Superior temporal gyrus (tissue), 1 donor: ENCODE measurements around the gene LITAF.
"Not testable (repeated sequence)": the region's sequence is repeated elsewhere in the genome, so short reads cannot be mapped to it uniquely, and the experiment has no call there.

Experiments used
- DNase-seq: peaks from one replicate; pipeline ENCODE4 v3.0.0-alpha.2; 2016; ENCODE audit errors: extremely low spot score

The LITAF gene

DNA sequence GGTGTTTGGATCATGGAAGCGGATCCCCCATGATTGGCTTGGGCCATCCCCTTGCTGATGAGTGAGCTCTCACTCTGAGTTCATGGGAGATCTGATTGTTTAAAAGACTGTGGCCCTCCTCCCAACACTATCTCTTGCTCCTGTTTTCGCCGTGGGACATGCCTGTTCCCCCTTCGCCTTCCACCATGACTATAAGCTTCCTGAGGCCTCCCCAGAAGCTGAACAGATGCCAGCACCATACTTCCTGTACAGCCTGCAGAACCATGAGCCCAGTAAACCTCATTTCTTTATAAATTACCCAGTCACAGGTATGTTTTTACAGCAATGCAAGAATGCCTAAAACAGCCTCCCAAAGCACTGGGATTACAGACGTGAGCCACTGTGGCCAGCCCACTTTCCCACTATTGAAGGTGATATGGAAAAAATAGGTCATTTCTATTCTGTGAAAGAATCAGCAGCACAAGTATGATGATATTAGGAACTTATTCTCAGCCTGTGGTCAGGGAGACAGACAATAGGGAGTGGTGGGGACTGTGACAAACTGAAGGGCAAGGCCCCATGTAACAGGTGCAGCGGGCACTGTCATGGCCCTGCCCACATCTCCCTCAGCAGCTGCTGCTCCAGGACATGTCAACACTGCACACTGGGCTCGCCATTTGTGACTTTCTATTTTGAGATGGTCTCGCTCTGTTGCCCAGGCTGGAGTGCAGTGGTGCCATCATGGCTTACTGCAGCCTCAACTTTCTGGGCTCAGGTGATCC is 33.7 kb upstream of the LITAF start:
- DNase-seq = no peak

GRCh38 chr16:11619327-11619851 is 32.7 kb upstream of the LITAF start:
- DNase-seq = no peak

- DNase-seq = no peak
Measured at GRCh38 chr16:11618107-11618717, 31.5 kb upstream of the LITAF start.

GRCh38 chr16:11615748-11616447 is 29.2 kb upstream of the LITAF start:
- DNase-seq = no peak

DNA sequence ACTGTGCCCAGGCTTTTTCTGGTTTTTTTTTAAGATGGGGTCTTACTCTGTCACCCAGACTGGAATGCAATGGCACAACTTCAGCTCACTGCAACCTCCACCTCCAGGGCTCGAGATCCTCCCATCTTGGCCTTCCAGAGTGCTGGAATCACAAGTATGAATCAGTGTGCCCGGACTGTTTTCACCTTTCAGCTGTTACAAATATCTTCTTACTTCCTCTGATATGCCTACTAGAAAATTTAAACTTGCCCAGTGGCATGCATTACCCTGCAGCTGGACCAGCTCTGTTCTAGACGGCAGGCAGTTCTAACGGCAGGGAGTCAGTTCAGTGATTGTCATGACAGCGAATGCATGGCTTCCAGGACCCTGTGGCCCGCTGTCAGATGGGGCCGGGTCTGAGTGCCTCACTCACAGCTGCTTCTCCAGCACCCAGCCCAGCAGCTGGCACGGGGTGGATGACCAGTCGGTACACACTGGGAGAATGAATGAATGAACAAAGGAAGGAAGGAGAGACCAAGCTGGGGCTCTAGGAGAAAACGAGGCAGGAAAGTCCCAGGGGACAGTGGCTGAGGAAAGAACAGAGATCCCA is 28.0 kb upstream of the LITAF start:
- no peak for DNase-seq

GRCh38 chr16:11613381-11614303 is 26.9 kb upstream of the LITAF start:
- DNase-seq = no peak

DNA sequence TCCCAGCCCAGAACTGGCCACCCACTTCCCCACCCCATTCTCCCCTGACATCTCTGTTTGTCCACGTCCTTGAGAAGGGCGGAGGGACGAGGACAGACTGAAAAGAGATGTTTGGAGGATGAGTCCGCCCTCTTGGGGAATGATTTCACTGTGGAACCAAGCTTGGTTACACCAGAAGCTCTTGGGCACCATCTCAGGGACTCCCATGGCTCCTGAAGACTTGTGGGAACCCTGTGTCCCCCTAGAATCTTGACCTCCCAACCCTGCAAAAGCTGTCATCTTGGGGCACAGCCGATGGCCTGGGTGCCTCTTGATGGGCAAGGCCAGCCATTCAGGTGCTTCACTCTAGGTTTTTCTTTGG is 25.9 kb upstream of the LITAF start:
- DNase-seq = no peak

DNA sequence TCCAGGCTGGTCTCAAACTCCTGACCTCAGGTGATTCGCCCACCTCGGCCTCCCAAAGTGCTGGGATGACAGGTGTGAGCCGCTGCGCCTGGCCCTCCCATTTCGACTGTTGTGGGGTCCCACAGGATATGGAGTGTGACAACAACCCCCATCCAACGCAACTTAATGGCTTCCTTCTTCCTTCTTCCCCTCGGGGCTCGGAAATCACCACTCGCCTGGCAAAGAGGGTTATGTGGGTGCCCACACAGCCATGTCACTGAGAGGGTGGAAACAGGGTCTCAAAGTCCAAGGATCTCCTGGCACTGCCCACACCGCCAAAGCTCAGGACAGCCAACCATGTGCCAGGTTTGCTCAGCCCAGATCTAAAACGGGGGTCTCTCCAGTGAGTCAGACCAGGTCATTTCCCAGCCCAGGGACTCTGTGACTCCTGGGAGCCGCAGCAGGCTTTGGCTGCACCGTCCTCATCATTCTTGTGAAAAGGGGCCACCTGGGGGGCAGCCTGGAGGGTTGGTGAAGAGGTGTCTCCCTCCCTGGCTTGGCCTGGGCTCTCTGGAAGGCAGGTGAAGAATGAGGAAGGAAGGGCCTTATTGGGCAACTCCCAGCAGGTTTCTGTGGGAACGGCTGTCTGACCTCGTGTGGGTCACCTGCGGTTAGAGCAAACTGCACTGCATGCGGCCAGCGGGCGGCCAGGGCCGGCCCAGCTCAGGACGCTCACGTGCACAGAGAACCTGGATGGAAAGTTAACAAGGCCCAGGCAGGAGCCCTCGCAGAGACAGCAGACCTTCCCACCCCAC is 25.3 kb upstream of the LITAF start:
- DNase-seq = no peak

GRCh38 chr16:11610580-11610979 is 23.9 kb upstream of the LITAF start:
- DNase-seq = no peak

DNA sequence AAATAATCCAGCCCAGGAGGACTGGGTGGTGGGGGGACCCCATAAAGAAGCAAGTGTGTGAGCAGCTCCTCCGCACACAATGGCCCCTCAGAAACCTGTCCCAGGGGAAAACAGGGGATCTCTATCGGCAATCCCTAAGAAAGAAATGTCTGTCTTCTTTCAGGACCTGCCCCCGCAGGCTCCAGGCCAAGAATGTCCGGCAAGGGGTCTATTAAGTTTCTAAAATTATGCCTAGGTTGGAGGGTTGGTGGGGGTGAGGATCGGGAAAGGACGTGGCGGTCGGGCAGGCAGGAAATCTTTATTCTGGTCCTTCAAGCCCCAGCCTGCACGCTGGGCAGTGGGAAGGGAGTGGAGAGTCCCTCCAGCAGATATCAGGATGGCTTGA is 23.4 kb upstream of the LITAF start:
- DNase-seq = no peak

DNA sequence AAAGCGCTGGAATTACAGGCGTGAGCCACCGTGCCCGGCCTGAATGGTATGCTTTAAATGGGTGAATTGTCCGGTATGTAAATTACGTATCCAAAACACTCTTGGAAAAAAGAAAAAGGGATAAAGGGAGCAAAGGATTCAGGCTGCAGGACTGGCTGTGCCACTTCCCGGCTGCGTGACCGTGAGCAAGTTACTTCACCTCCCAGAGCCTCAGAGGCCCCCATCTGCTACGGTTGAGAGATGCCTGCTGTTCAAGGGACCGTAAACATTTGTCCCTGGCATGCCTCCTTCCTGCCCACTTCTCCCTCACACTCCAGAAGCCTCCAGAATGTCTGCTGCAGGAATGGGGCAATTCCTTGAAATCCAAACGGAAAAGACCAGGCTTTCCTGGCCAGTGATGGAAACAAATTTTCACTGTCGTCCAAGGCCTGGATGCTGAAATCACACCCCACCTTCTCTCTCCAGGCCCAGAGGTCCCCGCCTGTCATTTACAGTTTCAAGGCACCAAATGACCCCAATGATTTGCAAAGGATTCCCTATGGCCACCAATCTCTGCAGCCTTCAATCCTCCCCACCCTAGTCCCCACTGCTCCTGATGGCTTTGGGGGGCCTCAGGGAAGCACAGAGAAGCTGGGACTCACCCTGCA is 22.9 kb upstream of the LITAF start:
- DNase-seq = no peak

- DNase-seq = no peak
Measured at GRCh38 chr16:11605891-11606290, 19.2 kb upstream of the LITAF start.

DNA sequence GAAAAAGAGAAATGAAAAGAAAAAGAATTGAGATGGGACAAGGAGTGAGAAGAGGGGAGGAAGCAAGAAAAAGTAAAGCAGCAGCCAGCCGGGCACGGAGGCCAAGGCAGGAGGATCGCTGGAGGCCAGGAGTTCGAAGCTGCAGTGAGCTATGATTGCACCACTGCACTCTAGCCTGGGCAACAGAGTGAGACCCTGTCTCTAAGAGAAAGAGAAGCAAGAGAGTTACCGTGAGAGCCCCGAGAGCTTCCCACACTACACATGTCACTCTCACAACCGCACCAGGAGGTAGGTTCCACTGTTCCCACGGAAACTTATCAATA is 18.8 kb upstream of the LITAF start:
- DNase-seq = no peak

GRCh38 chr16:11604783-11605563 is 18.3 kb upstream of the LITAF start:
- DNase-seq = no peak

DNA sequence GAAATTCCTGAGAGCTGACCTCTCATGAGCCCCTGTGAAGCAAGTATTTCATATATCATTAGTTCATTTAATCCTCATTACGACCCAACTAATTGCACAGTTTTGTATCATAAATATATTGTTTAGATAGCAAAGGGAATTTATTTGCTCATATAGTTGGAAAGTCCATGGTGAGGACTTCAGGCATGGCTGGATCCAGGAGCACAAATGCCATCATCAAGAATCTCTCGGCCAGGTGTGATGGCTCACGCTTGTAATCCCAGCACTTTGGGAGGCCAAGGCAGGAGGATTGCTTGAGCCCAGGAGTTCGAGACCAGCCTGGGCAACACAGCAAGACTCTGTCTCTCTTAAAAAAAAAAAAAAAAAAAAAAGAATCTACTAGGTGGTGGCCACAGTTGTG is 17.6 kb upstream of the LITAF start:
- not testable (repeated sequence) for DNase-seq

- no peak for DNase-seq
Measured at GRCh38 chr16:11603331-11603750, 16.6 kb upstream of the LITAF start.

GRCh38 chr16:11602321-11602720 is 15.6 kb upstream of the LITAF start:
- no peak for DNase-seq

DNA sequence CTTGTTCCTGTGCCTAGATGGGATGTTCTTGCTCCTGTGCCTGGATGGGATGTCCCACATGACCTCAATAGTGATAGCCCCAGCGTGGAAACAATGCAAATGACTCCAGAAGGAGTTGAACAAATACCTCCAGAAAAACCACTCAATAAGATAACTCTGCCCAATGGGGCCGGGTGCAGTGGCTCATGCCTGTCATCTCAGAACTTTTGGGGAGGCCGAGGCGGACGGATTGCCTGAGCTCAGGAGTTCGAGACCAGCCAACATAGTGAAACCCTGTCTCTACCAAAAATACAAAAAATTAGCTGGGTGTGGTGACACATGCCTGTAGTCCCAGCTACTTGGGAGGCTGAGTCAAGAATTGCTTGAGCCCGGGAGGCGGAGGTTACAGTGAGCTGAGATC is 15.2 kb upstream of the LITAF start:
- no peak for DNase-seq

GRCh38 chr16:11601425-11601824 is 14.7 kb upstream of the LITAF start:
- DNase-seq = no peak
